Measurements from ENCODE around the gene DEGS2.

GRCh38 chr14:100132903-100133510, 26.4 kb downstream of the DEGS2 start:
- TF ChIP-seq CTCF (conservative IDR thresholded peaks at IDR 0.05) (no peak), ZFX (IDR thresholded peaks at IDR 0.05) (no peak)
